NCI-H146 treated with DMSO at 0.1 percent for 48 hours (cell line): ENCODE measurements around the gene CTCF.
"Not testable (repeated sequence)": the region's sequence is repeated elsewhere in the genome, so short reads cannot be mapped to it uniquely, and the experiment has no call there.

Source experiments
- DNase-seq: peaks from one replicate; lab custom pipeline; 2025; ENCODE audit not compliant: unreplicated experiment; lab: John Stamatoyannopoulos, UW

The CTCF gene

GRCh38 chr16:67533024-67533560, 29.2 kb upstream of the CTCF start:
- DNase-seq: no peak

GRCh38 chr16:67533987-67534386, 28.3 kb upstream of the CTCF start:
- DNase-seq: not testable (repeated sequence)

GRCh38 chr16:67534431-67534830, 27.9 kb upstream of the CTCF start:
- DNase-seq: no peak

DNA sequence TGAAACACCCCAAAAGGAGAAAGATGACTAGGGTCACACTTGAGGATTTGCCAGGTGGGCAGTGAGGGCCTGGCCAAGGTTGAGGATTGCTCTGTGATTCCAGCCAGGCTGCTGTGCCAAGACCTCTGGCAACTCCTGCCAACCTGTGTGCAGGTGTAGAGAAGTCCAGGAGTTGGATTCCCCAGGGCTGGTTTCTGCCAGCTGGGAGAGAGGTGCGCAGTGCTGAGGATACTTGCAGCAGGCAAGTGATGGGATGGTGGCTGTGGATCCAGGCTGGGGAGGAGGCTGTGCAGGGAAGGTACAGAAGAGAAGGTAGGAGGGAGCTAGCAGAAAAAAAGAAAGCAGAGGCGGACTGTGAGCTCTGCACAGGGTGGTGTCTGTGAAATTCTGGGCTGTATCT, 27.1 kb upstream of the CTCF start:
- DNase-seq: no peak

DNA sequence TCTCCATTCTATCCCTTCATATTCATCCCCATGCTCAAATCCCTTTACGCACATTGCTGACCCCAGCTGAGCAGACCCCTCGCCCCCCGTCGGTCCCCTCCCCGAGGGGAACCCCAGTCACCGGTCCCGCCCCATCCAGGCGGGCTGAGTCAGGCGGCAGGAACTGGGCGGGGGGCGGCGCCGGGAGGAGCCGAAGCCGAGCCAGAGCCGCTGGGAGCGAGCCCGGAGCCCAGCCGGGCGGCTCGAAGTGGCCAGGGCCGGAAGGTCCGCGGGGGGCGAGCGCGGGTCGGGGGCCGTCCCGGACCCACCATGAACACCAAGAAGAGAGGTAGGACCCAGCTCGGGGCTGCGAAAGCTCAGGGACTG, 25.1 kb upstream of the CTCF start:
- no peak for DNase-seq

DNA sequence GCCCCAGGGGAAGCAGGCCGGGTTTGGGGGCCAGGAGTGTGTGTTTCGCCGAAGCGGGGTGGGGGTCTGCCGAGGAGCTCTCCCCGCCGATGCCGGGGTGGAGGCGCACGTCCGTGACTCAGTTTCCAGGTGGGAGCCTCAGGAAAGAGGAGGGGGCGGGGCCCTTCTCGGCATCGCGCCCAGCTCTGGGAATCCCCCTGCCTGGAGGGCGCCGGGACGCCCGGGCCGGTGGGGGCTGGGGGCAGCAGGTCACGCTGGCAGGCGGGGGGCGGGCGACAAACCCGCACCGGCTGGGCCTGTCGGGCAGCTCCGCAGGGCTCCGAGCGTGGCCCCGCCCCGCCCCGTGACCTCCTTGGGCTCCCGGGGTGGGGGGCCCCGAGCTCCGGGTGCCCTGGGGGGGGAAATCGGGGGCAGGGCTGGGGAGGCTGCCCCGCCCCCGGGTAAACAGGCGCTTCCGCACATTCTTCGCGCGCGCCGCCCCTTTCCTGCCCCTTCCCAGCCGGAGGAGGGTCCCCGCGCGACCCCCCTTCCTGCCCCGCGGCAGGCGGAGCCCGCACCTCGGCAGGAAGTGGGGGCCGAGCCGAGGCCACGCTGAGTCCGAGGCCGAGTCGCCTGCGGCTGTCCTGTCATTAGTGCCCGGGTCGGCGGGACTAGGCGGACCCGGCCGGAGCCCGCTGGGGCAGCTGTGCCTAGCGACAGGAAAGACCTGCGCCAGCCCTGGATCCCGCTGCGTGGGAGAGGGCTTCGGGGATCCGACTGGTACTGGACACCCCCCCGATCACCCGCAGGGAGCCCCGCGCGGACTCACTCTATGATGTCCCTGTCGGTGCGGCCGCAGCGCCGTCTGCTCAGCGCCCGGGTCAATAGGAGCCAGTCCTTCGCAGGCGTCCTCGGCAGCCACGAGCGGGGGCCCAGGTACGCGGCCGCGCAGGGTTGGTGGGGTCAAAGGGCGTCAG, 24.4 kb upstream of the CTCF start:
- DNase-seq: no peak

- no peak for DNase-seq
Measured at GRCh38 chr16:67538666-67539101, 23.6 kb upstream of the CTCF start.

- no peak for DNase-seq
Measured at GRCh38 chr16:67539271-67539670, 23.1 kb upstream of the CTCF start.

GRCh38 chr16:67539691-67540635, 22.4 kb upstream of the CTCF start:
- DNase-seq: no peak

DNA sequence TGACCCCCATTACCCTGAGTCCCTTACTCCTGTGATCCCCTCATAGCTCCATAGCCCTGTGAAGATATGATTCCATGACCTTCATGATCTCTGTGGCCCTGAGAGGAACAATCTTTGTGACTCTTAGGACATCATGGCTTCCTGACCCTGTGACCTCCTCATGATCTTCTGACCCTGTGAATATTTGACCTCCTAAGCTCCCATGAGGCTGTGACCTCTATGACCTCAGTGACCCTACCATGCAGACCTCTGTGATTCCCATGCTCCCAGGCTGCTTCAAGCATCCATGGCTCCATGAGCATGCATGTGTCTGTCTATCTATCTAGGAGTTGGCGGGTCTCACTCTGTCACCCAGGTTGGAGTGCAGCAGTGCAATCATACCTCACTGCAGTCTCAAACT, 21.6 kb upstream of the CTCF start:
- DNase-seq: no peak

DNA sequence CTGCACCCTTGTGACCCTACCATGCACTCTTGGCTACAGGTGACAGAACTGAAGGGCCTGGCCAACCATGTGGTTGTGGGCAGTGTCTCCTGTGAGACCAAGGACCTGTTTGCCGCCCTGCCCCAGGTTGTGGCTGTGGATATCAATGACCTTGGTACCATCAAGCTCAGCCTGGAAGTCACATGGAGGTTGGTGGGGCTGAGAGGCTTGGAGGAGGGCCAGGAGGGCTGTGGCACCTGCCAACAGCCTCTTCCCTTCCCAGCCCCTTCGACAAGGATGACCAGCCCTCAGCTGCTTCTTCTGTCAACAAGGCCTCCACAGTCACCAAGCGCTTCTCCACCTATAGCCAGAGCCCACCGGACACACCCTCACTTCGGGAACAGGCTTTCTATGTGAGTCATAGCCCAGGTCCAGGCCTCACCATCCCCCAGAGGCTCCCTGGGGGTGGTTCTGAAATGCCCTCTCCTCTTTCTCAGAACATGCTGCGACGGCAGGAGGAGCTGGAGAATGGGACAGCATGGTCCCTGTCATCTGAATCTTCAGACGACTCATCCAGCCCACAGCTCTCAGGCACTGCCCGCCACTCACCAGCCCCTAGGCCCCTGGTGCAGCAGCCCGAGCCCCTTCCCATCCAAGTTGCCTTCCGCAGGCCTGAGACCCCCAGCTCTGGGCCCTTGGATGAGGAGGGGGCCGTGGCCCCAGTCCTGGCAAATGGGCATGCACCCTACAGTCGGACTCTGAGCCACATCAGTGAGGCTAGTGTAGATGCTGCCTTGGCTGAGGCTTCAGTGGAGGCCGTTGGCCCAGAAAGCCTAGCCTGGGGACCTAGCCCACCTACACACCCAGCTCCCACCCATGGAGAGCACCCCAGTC, 20.7 kb upstream of the CTCF start:
- no peak for DNase-seq

DNA sequence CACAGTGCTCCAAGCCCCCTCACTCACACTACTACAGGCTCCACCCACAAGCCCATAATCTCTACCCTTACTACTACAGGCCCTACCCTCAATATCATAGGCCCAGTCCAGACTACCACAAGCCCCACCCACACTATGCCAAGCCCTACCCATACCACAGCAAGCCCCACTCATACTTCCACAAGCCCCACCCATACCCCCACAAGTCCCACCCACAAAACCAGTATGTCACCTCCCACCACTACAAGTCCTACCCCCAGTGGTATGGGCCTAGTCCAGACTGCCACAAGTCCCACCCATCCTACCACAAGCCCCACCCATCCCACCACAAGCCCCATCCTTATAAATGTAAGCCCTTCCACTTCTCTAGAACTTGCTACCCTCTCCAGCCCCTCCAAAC, 19.9 kb upstream of the CTCF start:
- no peak for DNase-seq

- no peak for DNase-seq
Measured at GRCh38 chr16:67543036-67543435, 19.3 kb upstream of the CTCF start.

DNA sequence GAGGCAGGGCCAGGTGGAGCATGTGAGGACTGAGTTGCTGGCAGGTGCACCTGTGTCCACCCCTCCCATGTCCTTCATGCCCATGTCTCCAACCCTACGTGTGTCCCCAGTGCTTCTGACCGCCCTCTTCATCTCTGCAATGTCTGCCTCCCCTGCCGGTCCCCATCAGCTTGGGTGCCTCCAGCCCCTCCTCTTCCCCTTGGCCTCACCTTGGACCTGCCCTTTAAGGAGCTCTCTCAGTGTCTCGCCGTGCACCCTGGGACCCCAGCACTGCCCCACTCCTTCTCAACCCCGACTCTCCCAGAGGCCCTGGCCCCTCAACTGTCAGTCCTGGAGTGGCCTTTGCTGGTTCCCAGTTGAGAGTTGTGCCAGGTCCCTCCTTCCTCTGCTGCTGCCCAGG, 18.7 kb upstream of the CTCF start:
- no peak for DNase-seq

DNA sequence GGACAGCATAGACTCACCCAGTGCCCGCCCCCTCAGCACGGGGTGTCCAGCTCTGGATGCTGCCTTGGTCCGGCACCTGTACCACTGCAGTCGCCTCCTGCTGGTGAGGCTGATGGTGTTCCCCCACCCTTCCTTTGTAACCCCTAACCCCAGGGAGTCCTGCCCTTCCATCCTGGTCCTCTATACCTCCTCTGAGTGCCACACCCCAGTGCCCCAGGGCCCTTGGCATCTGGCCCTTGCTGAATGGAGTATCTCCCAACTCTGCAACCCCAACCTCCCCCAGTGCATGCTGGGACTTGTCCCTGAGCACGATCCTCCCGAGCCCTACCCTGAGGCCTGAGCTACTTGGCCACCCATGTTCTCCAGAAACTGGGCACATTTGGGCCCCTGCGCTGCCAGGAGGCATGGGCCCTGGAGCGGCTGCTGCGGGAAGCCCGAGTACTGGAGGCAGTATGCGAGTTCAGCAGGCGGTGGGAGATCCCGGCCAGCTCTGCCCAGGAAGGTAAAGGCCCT, 17.9 kb upstream of the CTCF start:
- DNase-seq: no peak

DNA sequence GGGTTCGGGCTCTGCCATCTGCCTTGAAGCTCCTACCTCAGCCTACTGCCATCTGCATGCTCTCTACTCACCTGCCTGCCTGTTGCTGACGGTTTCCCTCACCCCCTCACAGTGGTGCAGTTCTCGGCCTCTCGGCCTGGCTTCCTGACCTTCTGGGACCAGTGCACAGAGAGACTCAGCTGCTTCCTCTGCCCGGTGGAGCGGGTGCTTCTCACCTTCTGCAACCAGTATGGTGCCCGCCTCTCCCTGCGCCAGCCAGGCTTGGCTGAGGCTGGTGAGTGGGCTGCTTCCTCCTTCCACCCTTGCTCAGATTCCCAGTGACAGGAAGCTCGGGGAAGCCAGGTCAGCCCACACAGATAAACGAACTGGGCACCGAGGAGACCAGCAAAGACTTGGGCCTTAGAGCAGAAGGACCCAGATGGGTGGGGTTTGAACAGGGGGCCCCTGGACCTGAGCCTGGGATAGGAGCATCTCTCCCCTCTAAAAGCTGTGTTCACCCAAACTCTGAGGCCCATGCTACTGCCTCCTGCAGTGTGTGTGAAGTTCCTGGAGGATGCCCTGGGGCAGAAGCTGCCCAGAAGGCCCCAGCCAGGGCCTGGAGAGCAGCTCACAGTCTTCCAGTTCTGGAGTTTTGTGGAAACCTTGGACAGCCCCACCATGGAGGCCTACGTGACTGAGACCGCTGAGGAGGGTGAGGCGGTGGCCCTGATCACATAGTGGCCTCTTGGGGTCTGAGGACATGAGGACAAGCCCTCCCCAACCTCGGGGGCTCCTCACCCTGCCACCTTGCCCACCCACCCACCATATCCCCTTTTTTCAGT, 17.3 kb upstream of the CTCF start:
- no peak for DNase-seq

DNA sequence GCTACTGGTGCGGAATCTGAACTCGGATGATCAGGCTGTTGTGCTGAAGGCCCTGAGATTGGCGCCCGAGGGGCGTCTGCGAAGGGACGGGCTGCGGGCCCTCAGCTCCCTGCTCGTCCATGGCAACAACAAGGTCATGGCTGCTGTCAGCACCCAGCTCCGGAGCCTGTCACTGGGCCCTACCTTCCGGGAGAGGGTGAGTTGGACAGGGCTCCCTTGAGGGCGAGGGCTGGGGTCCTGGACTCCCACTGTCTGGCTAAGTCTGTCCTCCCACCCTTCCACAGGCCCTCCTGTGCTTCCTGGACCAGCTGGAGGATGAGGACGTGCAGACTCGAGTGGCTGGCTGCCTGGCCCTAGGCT, 16.7 kb upstream of the CTCF start:
- no peak for DNase-seq

DNA sequence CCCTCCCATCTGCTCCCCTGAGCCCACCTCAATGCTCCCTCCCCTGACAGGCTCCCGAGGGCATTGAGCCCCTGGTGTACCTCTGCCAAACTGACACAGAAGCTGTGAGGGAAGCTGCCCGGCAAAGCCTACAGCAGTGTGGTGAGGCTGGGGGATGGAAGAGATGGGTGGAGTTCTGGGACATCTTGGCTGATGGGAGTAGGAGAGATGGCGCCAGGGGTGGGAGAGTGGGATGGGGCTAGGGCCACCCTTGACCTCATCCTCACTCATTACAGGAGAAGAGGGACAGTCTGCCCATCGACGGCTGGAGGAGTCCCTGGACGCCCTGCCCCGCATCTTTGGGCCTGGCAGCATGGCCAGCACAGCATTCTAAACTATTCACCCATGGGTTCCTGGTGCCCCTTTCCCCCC, 16.2 kb upstream of the CTCF start:
- no peak for DNase-seq

- no peak for DNase-seq
Measured at GRCh38 chr16:67546761-67547422, 15.4 kb upstream of the CTCF start.
